Tibial nerve (tissue), 3 donors: ENCODE measurements around the gene ARR3.

Experiments used
- POLR2A ChIP-seq, 2 donors: fragments of 450-650 bp; IDR thresholded peaks; one replicate each; pipeline ENCODE4 v1.6.1; 2017; ENCODE audit warnings: antibody characterized with exemption in 2 of 2, mild to moderate bottlenecking in 2 of 2, moderate library complexity in 2 of 2
- TF ChIP-seq, protein P1 (sequence below), 5 experiments: fragments of 200-600 bp in 3 of 5; fragments of 450-650 bp in 2 of 5; sonication (generic) in 3 of 5; IDR thresholded peaks; one replicate each; pipeline ENCODE4 v1.5.1; 2016 to 2019; ENCODE audit warnings: antibody characterized with exemption in 5 of 5, mild to moderate bottlenecking in 3 of 5, moderate library complexity in 2 of 5

DNA sequence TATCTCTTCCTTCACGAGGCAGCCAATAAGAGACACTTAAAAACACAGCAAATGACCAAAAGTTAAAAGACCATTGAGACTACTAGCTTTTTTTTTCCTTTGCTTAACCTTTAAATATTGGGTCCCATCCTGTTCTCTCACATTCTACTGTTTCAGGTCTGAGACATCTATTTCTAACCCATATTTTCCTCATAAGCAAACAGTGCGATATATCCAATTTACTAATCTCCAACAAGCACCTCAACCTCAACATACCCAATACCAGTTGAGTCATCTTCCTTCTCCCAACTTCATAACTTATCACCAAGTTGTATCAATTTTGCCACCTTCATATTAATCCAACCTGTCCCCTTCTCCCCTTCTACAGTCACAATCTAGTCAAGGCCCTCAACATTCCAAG lies 26.6 kb upstream of the ARR3 start:
- TF ChIP-seq, protein P1, sequence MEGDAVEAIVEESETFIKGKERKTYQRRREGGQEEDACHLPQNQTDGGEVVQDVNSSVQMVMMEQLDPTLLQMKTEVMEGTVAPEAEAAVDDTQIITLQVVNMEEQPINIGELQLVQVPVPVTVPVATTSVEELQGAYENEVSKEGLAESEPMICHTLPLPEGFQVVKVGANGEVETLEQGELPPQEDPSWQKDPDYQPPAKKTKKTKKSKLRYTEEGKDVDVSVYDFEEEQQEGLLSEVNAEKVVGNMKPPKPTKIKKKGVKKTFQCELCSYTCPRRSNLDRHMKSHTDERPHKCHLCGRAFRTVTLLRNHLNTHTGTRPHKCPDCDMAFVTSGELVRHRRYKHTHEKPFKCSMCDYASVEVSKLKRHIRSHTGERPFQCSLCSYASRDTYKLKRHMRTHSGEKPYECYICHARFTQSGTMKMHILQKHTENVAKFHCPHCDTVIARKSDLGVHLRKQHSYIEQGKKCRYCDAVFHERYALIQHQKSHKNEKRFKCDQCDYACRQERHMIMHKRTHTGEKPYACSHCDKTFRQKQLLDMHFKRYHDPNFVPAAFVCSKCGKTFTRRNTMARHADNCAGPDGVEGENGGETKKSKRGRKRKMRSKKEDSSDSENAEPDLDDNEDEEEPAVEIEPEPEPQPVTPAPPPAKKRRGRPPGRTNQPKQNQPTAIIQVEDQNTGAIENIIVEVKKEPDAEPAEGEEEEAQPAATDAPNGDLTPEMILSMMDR (IDR thresholded peaks at IDR 0.05) = no peak
- TF ChIP-seq POLR2A (IDR thresholded peaks at IDR 0.05) = no peak
